C4-2B (cell line): ENCODE results near the gene EPB41.

Experiments
- CTCF ChIP-seq: fragments of 450-650 bp; conservative IDR thresholded peaks from 2 replicates; pipeline ENCODE4 v1.5.1; 2017; ENCODE audit warnings: mild to moderate bottlenecking
- ZFX ChIP-seq: fragments of 450-650 bp; IDR thresholded peaks from 2 replicates; pipeline ENCODE4 v1.6.1; 2017

- TF ChIP-seq CTCF (no peak), ZFX (no peak)
Observed at GRCh38 chr1:29113413-29114117, 199.2 kb downstream of the EPB41 start.
